HG02981 (cell line): Measurements from ENCODE around the gene AGRN.
"Not testable (repeated sequence)": the region's sequence is repeated elsewhere in the genome, so short reads cannot be mapped to it uniquely, and the experiment has no call there.

Experiments
- ATAC-seq: cut with Tn5 transposase; IDR thresholded peaks from one replicate; pipeline ENCODE4 v1.9.1; 2021; ENCODE audit warnings: mild to moderate bottlenecking, moderate library complexity; ENCODE audit not compliant: unreplicated experiment

The AGRN gene

DNA sequence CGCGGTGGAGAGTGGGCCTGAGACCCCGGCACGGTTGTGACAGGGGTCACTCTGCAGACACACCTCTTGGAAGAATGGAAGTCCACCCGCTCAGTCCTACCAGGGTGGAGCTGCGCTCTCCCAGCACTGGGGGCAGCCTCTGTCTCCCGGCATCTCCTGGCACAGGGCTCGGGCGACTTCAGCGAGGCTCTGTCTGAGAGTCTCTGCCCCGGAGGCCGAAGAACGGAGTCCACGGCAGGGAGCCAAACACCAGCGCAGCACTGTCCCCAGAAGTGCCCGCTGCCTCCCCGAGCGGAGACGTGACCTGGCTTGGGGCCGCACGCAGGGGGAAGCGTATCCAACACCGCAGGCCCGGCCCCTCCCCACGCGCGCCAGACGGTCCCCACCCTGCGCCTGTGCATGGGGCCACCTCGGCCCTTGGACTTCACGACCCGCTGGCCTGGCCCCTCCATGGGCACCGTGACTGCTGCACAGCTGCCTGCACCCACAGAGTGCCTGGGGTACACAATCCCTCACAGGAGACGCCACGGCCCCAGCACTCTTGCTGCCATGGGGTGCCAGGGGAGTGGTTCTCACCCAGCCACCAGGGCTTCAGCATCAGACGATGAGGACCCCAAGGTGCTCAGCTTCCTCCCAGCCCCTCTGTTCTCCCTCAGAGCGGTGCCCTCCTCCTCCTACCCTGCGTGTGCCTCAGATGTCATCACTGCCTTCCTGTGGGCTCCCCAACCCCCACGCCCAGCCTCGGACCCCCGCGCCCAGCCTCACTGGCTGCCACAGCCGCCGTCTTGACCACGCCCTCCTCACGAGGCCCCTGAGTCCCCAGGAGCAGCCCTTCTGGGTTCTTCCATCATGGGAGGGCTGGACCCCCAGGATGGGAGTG lies 69.1 kb downstream of the AGRN start:
- no peak for ATAC-seq

- ATAC-seq: no peak
Observed at GRCh38 chr1:1089731-1090423, 70.0 kb downstream of the AGRN start.

GRCh38 chr1:1090424-1091343 lies 70.8 kb downstream of the AGRN start:
- no peak for ATAC-seq

DNA sequence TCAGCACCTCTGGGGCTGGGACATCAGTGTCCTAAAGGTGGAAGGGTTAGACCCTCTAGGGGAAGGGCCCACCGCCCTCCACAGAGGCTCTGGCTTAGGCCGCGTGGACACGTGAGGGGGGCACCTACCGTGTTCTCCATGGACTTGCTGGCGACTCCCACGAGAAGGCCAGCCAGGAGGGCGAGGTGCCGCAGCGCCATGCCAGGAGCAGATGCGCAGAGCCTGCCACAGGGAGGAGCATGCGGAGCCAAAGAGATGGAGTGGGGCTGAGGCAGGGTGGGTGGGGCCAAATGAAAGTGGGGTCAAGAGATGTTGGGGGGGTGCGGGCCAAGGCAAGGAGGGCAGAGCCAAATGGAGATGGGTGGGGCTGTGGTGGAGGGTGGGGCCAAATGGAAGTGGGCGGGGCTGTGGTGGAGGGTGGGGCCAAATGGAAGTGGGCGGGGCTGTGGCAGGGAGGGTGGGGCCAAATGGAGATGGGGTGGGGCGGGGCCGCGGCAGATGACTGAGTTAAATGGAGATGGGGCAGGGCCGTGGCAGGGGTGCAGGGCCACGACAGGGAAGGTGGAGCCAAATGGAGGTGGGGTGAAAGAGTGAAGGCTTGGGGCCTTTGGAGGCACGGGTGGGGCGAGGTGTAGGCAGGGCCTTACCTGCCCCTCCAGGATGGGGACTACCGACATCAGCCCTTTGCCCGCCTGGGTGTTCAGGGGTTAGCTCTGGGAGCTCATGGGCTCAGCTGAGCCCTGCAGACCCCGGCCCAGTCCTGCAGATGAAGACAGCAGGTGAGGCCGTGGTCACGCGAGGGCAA lies 71.6 kb downstream of the AGRN start:
- no peak for ATAC-seq

- ATAC-seq: no peak
Observed at GRCh38 chr1:1092149-1092855, 72.4 kb downstream of the AGRN start.

- ATAC-seq: no peak
Observed at GRCh38 chr1:1092894-1093609, 73.1 kb downstream of the AGRN start.

GRCh38 chr1:1093610-1093943 lies 73.7 kb downstream of the AGRN start:
- ATAC-seq: no peak

- no peak for ATAC-seq
Observed at GRCh38 chr1:1094981-1095380, 75.1 kb downstream of the AGRN start.

GRCh38 chr1:1096136-1096535 lies 76.2 kb downstream of the AGRN start:
- ATAC-seq: not testable (repeated sequence)

DNA sequence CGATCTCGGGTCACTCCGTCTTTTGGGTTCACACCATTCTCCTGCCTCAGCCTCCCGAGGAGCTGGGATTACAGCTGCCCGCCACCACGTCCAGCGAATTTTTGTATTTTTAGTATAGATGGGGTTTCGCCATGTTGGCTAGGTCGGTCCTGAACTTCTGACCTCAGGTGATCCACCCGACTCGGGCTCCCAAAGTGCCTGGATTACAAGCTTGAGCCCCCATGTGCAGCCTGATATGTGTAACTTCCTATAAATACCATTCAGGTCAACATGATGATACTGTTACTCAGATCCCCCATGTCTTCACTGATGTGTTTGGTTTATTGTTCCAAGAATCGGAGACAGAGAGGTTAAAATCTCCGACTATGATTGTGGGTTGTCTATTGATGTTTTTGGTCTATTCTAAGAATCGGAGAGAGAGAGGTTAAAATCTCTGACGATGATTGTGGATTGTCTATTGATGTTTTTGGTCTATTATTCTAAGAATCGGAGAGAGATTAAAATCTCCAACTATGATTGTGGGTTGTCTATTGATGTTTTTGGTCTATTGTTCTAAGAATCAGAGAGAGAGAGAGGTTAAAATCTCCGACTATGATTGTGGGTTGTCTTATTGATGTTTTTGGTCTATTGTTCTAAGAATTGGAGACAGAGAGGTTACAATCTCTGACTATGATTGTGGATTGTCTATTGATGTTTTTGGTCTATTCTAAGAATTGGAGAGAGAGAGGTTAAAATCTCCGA lies 78.9 kb downstream of the AGRN start:
- ATAC-seq: no peak

GRCh38 chr1:1099506-1100183 lies 79.7 kb downstream of the AGRN start:
- no peak for ATAC-seq

DNA sequence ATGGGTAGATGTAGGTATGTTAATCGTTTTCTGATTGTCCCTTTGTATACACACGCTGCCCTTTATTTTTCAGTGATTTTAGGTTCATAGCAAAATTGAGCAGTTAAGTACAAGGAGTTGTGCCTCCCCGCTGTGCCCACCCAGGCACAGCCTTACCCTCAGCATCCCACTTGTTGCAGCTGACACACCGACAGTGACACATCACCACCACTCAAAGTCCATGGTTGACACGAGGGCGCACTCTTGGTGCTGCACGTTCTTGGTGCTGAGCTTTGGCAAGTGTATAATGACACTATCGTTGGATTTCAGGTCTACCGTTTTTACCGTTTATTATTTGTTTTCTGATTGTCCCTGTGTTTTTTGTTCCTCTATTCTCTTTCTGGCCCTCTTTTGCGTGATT lies 80.4 kb downstream of the AGRN start:
- ATAC-seq: no peak

DNA sequence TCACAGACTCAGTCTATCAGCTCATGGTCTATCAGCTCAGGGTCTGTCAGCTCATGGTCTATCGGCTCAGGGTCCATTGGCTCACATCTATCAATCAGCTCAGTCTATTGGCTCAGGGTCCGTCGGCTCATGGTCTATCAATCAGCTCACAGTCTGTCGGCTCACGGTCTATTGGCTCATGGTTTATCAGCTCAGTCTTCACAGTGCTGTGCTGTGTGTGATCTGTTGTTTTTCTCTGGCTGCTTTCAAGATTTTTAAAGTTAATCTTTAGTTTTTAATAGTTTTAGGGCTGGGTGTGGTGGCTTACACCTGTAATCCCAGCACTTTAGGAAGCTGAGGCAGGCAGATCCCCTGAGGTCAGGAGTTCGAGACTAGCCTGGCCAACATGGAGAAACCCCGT lies 81.6 kb downstream of the AGRN start:
- ATAC-seq: no peak

DNA sequence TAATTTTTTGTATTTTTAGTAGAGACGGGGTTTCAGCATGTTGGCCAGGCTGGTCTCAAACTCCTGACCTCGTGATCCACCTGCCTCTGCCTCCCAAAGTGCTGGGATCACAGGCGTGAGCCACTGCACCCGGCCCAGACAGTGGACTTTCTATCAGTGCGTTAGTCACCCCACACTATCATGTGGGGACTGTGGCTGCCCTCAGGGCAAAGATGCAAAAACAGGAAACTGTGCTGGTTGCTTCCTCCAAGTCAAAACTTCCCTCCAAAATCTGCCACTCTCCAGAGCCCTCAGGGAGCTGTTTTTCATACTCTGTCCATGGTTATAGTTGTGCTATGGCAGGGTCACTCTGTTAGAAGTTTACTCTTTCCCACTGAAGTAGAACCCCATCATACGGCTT lies 84.2 kb downstream of the AGRN start:
- not testable (repeated sequence) for ATAC-seq
